Measurements from ENCODE around the gene CEBPA. TPM values are rescaled to one million over a fixed set of nuclear protein-coding genes. Genes with fewer than 3 reads are reported as not detected.

The CEBPA gene
- total RNA-seq, 1 experiment from 2014 or later, result 1.2 TPM

GRCh38 chr19:33348301-33349010, 46.1 kb upstream of the CEBPA start:
- H3K36me3 Mint-ChIP-seq (ENCODE audit: insufficient read depth, unreplicated experiment), result no peaks in the 10 kb centered on the region
- BruUV-seq (replicated peaks), result no TSS peak
- no peak overlapping the region for H3K27ac Mint-ChIP-seq (ENCODE audit: unreplicated experiment)
- intact Hi-C loops (cut with micrococcal nuclease; ENCODE audit: unreplicated experiment), result no loop called here
- no peak for TF ChIP-seq CTCF (IDR thresholded peaks at IDR 0.05; ENCODE audit: unreplicated experiment)
- DNase-seq, result no peak
- peaks cover 90% of the 10 kb centered on the region for H3K27me3 Mint-ChIP-seq (ENCODE audit: unreplicated experiment)
- H3K4me3 Mint-ChIP-seq (ENCODE audit: low read depth, unreplicated experiment), result no peak overlapping the region
- CTCF ChIA-PET, result interaction anchor here (0.7 to 1.2 kb wide), 2 partner anchors 9 kb away, joined by 3 to 4 read pairs; no protein-coding TSS in a partner anchor
- no peaks in the 10 kb centered on the region for H3K4me1 Mint-ChIP-seq (ENCODE audit: low read depth, unreplicated experiment)
- no peaks in the 10 kb centered on the region for H3K9me3 Mint-ChIP-seq (ENCODE audit: low read depth, unreplicated experiment)

GRCh38 chr19:33347300-33347699, 45.0 kb upstream of the CEBPA start:
- CTCF ChIA-PET, result no interaction called here

GRCh38 chr19:33346665-33347064, 44.3 kb upstream of the CEBPA start:
- Mint-ChIP-seq H3K27me3 (ENCODE audit: unreplicated experiment) (peaks cover 99% of the 10 kb centered on the region), H3K4me3 (ENCODE audit: low read depth, unreplicated experiment) (no peak overlapping the region), H3K9me3 (ENCODE audit: low read depth, unreplicated experiment) (no peaks in the 10 kb centered on the region), H3K36me3 (ENCODE audit: insufficient read depth, unreplicated experiment) (no peaks in the 10 kb centered on the region), H3K4me1 (ENCODE audit: low read depth, unreplicated experiment) (no peaks in the 10 kb centered on the region), H3K27ac (ENCODE audit: unreplicated experiment) (no peak overlapping the region)
- CTCF ChIA-PET, result no interaction called here
- intact Hi-C loops (cut with micrococcal nuclease; ENCODE audit: unreplicated experiment), result no loop called here
- no peak for DNase-seq
- TF ChIP-seq CTCF (IDR thresholded peaks at IDR 0.05; ENCODE audit: unreplicated experiment), result no peak
- no TSS peak for BruUV-seq (replicated peaks)

More at GRCh38 chr19:33347300-33347699, 45.0 kb upstream of the CEBPA start:
- no peak for DNase-seq
- no TSS peak for BruUV-seq (replicated peaks)
- intact Hi-C loops (cut with micrococcal nuclease; ENCODE audit: unreplicated experiment), result no loop called here
- Mint-ChIP-seq H3K4me3 (ENCODE audit: low read depth, unreplicated experiment) (no peak overlapping the region), H3K9me3 (ENCODE audit: low read depth, unreplicated experiment) (no peaks in the 10 kb centered on the region), H3K27me3 (ENCODE audit: unreplicated experiment) (peaks cover 99% of the 10 kb centered on the region), H3K4me1 (ENCODE audit: low read depth, unreplicated experiment) (no peaks in the 10 kb centered on the region), H3K36me3 (ENCODE audit: insufficient read depth, unreplicated experiment) (no peaks in the 10 kb centered on the region), H3K27ac (ENCODE audit: unreplicated experiment) (no peak overlapping the region)
- TF ChIP-seq CTCF (IDR thresholded peaks at IDR 0.05; ENCODE audit: unreplicated experiment), result no peak

- H3K27me3 Mint-ChIP-seq (ENCODE audit: unreplicated experiment), result peaks cover 99% of the 10 kb centered on the region
- BruUV-seq (replicated peaks), result no TSS peak
These were observed 42.8 kb upstream of the CEBPA start for GRCh38 chr19:33345163-33345562.

More at GRCh38 chr19:33345163-33345562, 42.8 kb upstream of the CEBPA start:
- Mint-ChIP-seq H3K4me1 (ENCODE audit: low read depth, unreplicated experiment) (no peaks in the 10 kb centered on the region), H3K9me3 (ENCODE audit: low read depth, unreplicated experiment) (no peaks in the 10 kb centered on the region), H3K4me3 (ENCODE audit: low read depth, unreplicated experiment) (no peak overlapping the region), H3K36me3 (ENCODE audit: insufficient read depth, unreplicated experiment) (no peaks in the 10 kb centered on the region), H3K27ac (ENCODE audit: unreplicated experiment) (no peak overlapping the region)
- CTCF ChIA-PET, result no interaction called here
- no peak for TF ChIP-seq CTCF (IDR thresholded peaks at IDR 0.05; ENCODE audit: unreplicated experiment)
- intact Hi-C loops (cut with micrococcal nuclease; ENCODE audit: unreplicated experiment), result no loop called here
- DNase-seq, result no peak
